Measurements from ENCODE around the gene CHCHD4. TPM values are rescaled to one million over a fixed set of nuclear protein-coding genes. Genes with fewer than 3 reads are reported as not detected.

Gene CHCHD4
- total RNA-seq, 1 donor from 2014 or later: 9.2 TPM

- no peaks in the 10 kb centered on the region for H3K4me1 Mint-ChIP-seq
- H3K27me3 Mint-ChIP-seq (ENCODE audit: insufficient read depth, low read depth): peaks cover 4% of the 10 kb centered on the region
These were observed 26.9 kb downstream of the CHCHD4 start for GRCh38 chr3:14097616-14098391.

GRCh38 chr3:14096742-14097141 lies 27.9 kb downstream of the CHCHD4 start:
- no peak overlapping the region for H3K9ac ChIP-seq
- no peaks in the 10 kb centered on the region for H3K79me2 ChIP-seq (ENCODE audit: low read depth)
- H3K27ac ChIP-seq: no peak overlapping the region
- H3K36me3 ChIP-seq: no peaks in the 10 kb centered on the region
- H3K27me3 Mint-ChIP-seq (ENCODE audit: insufficient read depth, low read depth): peaks cover 4% of the 10 kb centered on the region
- no peaks in the 10 kb centered on the region for H3F3A ChIP-seq (ENCODE audit: low read depth)
- H3K27ac Mint-ChIP-seq: no peak overlapping the region
- H4K20me1 ChIP-seq (ENCODE audit: low read depth): no peaks in the 10 kb centered on the region
- no peak overlapping the region for H3K4me2 ChIP-seq
- H2AFZ ChIP-seq (replicated peaks): no peak overlapping the region
- no peaks in the 10 kb centered on the region for H3K4me1 Mint-ChIP-seq
- no peak for DNase-seq (ENCODE audit: low spot score)
- no peaks in the 10 kb centered on the region for H3K36me3 Mint-ChIP-seq
- peaks cover 5% of the 10 kb centered on the region for H3K4me1 ChIP-seq
- no peak for TF ChIP-seq EZH2 (IDR thresholded peaks at IDR 0.05)
- no peak for TF ChIP-seq EZH2phosphoT487 (IDR thresholded peaks at IDR 0.05)
- no peak for TF ChIP-seq CTCF (IDR thresholded peaks at IDR 0.05)
- peaks cover 4% of the 10 kb centered on the region for H3K9me3 ChIP-seq (ENCODE audit: low read depth)
- H3K27me3 ChIP-seq: no peaks in the 10 kb centered on the region
- H3K9me3 Mint-ChIP-seq: peaks cover 2% of the 10 kb centered on the region
- H3K4me3 Mint-ChIP-seq: no peak overlapping the region
- no peak overlapping the region for H3K4me3 ChIP-seq

More at GRCh38 chr3:14097616-14098391, 26.9 kb downstream of the CHCHD4 start:
- TF ChIP-seq EZH2 (IDR thresholded peaks at IDR 0.05): no peak
- no peak for TF ChIP-seq CTCF (IDR thresholded peaks at IDR 0.05)
- no peak for TF ChIP-seq EZH2phosphoT487 (IDR thresholded peaks at IDR 0.05)
- Histone ChIP-seq H3K79me2 (ENCODE audit: low read depth) (no peaks in the 10 kb centered on the region), H3K4me2 (no peak overlapping the region), H3K9me3 (ENCODE audit: low read depth) (peaks cover 4% of the 10 kb centered on the region), H3K36me3 (no peaks in the 10 kb centered on the region), H3K9ac (no peak overlapping the region), H3K27me3 (no peaks in the 10 kb centered on the region), H3K27ac (no peak overlapping the region), H3K4me1 (no peaks in the 10 kb centered on the region), H3F3A (ENCODE audit: low read depth) (no peaks in the 10 kb centered on the region), H2AFZ (replicated peaks) (no peak overlapping the region), H4K20me1 (ENCODE audit: low read depth) (no peaks in the 10 kb centered on the region), H3K4me3 (no peak overlapping the region)
- H3K9me3 Mint-ChIP-seq: peaks cover 2% of the 10 kb centered on the region
- H3K36me3 Mint-ChIP-seq: no peaks in the 10 kb centered on the region
- DNase-seq (ENCODE audit: low spot score): no peak
- H3K4me3 Mint-ChIP-seq: no peak overlapping the region
- H3K27ac Mint-ChIP-seq: no peak overlapping the region

DNA sequence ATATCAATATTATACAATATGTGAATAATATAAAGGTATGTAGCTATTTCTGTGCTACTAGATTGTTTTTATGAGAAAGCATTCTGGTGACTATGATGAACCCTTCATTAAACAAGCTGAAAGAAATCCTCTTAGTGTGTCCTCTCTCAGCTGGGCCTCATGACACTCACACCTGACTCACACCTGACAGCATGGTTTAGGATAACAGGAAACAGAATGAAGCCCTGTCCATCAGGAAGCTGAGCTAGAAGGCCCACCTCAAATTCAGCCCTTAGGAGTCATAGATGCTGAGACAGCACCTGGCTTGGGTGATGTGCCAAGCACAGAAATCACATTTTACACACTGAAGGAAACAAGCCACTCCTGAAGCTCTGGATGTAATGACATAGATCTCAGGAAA lies 30.8 kb downstream of the CHCHD4 start:
- no peaks in the 10 kb centered on the region for H3K27me3 ChIP-seq
- H3K27ac ChIP-seq: no peak overlapping the region
- no peak for TF ChIP-seq EZH2 (IDR thresholded peaks at IDR 0.05)
- TF ChIP-seq EZH2phosphoT487 (IDR thresholded peaks at IDR 0.05): no peak
- TF ChIP-seq CTCF (IDR thresholded peaks at IDR 0.05): no peak
- no peak for DNase-seq (ENCODE audit: low spot score)
- peaks cover 4% of the 10 kb centered on the region for H3K9me3 ChIP-seq (ENCODE audit: low read depth)
- H4K20me1 ChIP-seq (ENCODE audit: low read depth): no peaks in the 10 kb centered on the region
- peaks cover 5% of the 10 kb centered on the region for H3K4me1 ChIP-seq
- no peak overlapping the region for H3K9ac ChIP-seq
- Mint-ChIP-seq H3K4me3 (no peak overlapping the region), H3K27ac (no peak overlapping the region), H3K27me3 (ENCODE audit: insufficient read depth, low read depth) (peaks cover 6% of the 10 kb centered on the region), H3K9me3 (no peaks in the 10 kb centered on the region), H3K4me1 (no peaks in the 10 kb centered on the region), H3K36me3 (no peaks in the 10 kb centered on the region)
- no peak overlapping the region for H2AFZ ChIP-seq (replicated peaks)
- H3K4me3 ChIP-seq: no peak overlapping the region
- no peaks in the 10 kb centered on the region for H3K79me2 ChIP-seq (ENCODE audit: low read depth)
- H3K4me2 ChIP-seq: no peak overlapping the region
- no peaks in the 10 kb centered on the region for H3K36me3 ChIP-seq
- H3F3A ChIP-seq (ENCODE audit: low read depth): no peaks in the 10 kb centered on the region
